MV-4-11 (cell line): Measurements from ENCODE around the gene ADRB1.
A peak's percentile ranks its signal among the peaks of the same experiment; 100 is the strongest.

Experiments used
- DNase-seq: peaks from one replicate; lab custom pipeline; 2025; lab: John Stamatoyannopoulos, UW

The ADRB1 gene

GRCh38 chr10:114043532-114044246 is at the start of gene ADRB1:
Gene ADRB1 (plus strand): TSS chr10:114043866. CDS start chr10:114044133, 267 bp downstream.
- peak; percentile 25 for DNase-seq

- no peak for DNase-seq
These were observed 48.5 kb upstream of the ADRB1 start for GRCh38 chr10:113995201-113995600.

- DNase-seq = no peak
These were observed 46.2 kb upstream of the ADRB1 start for GRCh38 chr10:113997428-113997827.

GRCh38 chr10:113999531-113999930 is 44.1 kb upstream of the ADRB1 start:
- DNase-seq = peak; percentile 14

- DNase-seq = peak; percentile 29
These were observed 43.1 kb upstream of the ADRB1 start for GRCh38 chr10:114000457-114001010.

GRCh38 chr10:114002422-114002821 is 41.2 kb upstream of the ADRB1 start:
- DNase-seq = no peak

GRCh38 chr10:114003161-114003941 is 40.3 kb upstream of the ADRB1 start:
- DNase-seq = no peak

- DNase-seq = no peak
These were observed 34.2 kb upstream of the ADRB1 start for GRCh38 chr10:114009281-114009996.

- DNase-seq = no peak
These were observed 33.4 kb upstream of the ADRB1 start for GRCh38 chr10:114010316-114010715.

GRCh38 chr10:114012650-114013049 is 31.0 kb upstream of the ADRB1 start:
- DNase-seq = no peak

- DNase-seq = no peak
These were observed 28.0 kb upstream of the ADRB1 start for GRCh38 chr10:114015708-114016107.

- no peak for DNase-seq
These were observed 26.4 kb upstream of the ADRB1 start for GRCh38 chr10:114017271-114017670.

GRCh38 chr10:114017873-114018272 is 25.8 kb upstream of the ADRB1 start:
- DNase-seq = no peak

- no peak for DNase-seq
These were observed 24.4 kb upstream of the ADRB1 start for GRCh38 chr10:114019226-114019625.

GRCh38 chr10:114021154-114021553 is 22.5 kb upstream of the ADRB1 start:
- DNase-seq = peak; percentile 40

GRCh38 chr10:114021717-114022680 is 21.7 kb upstream of the ADRB1 start:
- no peak for DNase-seq

- no peak for DNase-seq
These were observed 20.7 kb upstream of the ADRB1 start for GRCh38 chr10:114022766-114023597.

GRCh38 chr10:114024876-114025610 is 18.6 kb upstream of the ADRB1 start:
- DNase-seq = peak; percentile 99

- no peak for DNase-seq
These were observed 18.0 kb upstream of the ADRB1 start for GRCh38 chr10:114025611-114026130.
